ENCODE data around the gene STMN3. TPM values are rescaled to one million over a fixed set of nuclear protein-coding genes. Genes with fewer than 3 reads are reported as not detected.

The STMN3 gene
- total RNA-seq, 1 experiment from 2014 or later: 65.6 TPM

DNA sequence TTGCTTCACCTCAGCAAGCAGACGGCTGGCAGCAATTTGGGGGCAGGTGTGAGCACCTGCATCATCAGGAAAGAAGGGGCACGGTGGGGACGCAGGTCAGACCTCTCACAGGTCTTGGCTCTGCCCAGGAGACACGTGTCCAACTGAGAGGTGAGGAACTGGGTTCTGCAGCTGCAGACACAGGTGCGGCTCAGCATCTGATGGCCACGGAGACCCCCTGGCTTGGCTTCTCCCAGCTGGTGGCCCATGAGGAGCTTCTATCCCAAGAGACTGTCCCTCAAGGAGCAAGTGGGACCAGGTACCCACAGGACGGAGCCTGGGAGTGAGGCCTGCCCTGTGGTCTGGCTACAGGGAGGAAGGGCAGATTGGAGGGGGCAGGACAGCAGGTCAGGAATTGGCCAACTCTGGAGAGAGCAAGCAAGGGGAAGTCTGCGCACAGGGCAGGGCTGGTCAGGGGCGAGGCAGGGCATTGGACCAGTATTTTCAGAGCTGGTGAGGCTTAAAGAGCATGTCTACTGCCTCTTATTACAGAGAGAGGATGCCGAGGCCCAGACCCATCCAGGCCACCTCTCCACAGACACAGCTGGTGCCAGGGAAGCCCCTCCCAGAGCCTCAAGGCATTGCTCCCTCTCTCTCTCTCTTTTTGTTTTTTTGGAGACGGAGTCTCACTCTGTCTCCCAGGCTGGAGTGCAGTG, 4.2 kb downstream of the STMN3 start:
- no peak for DNase-seq (ENCODE audit: low spot score)
- H3K27me3 Mint-ChIP-seq (ENCODE audit: low read depth): peaks cover 3% of the 10 kb centered on the region; the same call in 1 of the 2 replicates
- ChIA-PET CTCF (no interaction called here), POLR2A (no interaction called here)
- no peak overlapping the region for H3K4me3 Mint-ChIP-seq
- peaks cover 8% of the 10 kb centered on the region for H3K4me1 Mint-ChIP-seq
- TF ChIP-seq, protein P1, sequence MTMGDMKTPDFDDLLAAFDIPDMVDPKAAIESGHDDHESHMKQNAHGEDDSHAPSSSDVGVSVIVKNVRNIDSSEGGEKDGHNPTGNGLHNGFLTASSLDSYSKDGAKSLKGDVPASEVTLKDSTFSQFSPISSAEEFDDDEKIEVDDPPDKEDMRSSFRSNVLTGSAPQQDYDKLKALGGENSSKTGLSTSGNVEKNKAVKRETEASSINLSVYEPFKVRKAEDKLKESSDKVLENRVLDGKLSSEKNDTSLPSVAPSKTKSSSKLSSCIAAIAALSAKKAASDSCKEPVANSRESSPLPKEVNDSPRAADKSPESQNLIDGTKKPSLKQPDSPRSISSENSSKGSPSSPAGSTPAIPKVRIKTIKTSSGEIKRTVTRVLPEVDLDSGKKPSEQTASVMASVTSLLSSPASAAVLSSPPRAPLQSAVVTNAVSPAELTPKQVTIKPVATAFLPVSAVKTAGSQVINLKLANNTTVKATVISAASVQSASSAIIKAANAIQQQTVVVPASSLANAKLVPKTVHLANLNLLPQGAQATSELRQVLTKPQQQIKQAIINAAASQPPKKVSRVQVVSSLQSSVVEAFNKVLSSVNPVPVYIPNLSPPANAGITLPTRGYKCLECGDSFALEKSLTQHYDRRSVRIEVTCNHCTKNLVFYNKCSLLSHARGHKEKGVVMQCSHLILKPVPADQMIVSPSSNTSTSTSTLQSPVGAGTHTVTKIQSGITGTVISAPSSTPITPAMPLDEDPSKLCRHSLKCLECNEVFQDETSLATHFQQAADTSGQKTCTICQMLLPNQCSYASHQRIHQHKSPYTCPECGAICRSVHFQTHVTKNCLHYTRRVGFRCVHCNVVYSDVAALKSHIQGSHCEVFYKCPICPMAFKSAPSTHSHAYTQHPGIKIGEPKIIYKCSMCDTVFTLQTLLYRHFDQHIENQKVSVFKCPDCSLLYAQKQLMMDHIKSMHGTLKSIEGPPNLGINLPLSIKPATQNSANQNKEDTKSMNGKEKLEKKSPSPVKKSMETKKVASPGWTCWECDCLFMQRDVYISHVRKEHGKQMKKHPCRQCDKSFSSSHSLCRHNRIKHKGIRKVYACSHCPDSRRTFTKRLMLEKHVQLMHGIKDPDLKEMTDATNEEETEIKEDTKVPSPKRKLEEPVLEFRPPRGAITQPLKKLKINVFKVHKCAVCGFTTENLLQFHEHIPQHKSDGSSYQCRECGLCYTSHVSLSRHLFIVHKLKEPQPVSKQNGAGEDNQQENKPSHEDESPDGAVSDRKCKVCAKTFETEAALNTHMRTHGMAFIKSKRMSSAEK (CRISPR knock-in tag; IDR thresholded peaks at IDR 0.05; ENCODE audit: borderline replicate concordance): no peak
- TF ChIP-seq, protein P2, sequence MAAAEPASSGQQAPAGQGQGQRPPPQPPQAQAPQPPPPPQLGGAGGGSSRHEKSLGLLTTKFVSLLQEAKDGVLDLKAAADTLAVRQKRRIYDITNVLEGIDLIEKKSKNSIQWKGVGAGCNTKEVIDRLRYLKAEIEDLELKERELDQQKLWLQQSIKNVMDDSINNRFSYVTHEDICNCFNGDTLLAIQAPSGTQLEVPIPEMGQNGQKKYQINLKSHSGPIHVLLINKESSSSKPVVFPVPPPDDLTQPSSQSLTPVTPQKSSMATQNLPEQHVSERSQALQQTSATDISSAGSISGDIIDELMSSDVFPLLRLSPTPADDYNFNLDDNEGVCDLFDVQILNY (CRISPR knock-in tag; IDR thresholded peaks at IDR 0.05): no peak
- TF ChIP-seq KAT7 (CRISPR knock-in tag; IDR thresholded peaks at IDR 0.05; ENCODE audit: borderline replicate concordance) (no peak), GABPB1 (CRISPR knock-in tag; IDR thresholded peaks at IDR 0.05) (no peak), FOXP1 (CRISPR knock-in tag; IDR thresholded peaks at IDR 0.05; ENCODE audit: borderline replicate concordance) (no peak), ZNF232 (CRISPR knock-in tag; IDR thresholded peaks at IDR 0.05) (no peak), ZBTB21 (CRISPR knock-in tag; IDR thresholded peaks at IDR 0.05; ENCODE audit: borderline replicate concordance) (no peak), SMAD3 (CRISPR knock-in tag; IDR thresholded peaks at IDR 0.05; ENCODE audit: borderline replicate concordance) (no peak), PRRX2 (CRISPR knock-in tag; IDR thresholded peaks at IDR 0.05) (no peak)
- TF ChIP-seq, protein P3, sequence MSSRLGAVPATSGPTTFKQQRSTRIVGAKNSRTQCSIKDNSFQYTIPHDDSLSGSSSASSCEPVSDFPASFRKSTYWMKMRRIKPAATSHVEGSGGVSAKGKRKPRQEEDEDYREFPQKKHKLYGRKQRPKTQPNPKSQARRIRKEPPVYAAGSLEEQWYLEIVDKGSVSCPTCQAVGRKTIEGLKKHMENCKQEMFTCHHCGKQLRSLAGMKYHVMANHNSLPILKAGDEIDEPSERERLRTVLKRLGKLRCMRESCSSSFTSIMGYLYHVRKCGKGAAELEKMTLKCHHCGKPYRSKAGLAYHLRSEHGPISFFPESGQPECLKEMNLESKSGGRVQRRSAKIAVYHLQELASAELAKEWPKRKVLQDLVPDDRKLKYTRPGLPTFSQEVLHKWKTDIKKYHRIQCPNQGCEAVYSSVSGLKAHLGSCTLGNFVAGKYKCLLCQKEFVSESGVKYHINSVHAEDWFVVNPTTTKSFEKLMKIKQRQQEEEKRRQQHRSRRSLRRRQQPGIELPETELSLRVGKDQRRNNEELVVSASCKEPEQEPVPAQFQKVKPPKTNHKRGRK (CRISPR knock-in tag; IDR thresholded peaks at IDR 0.05; ENCODE audit: borderline replicate concordance): no peak
- TF ChIP-seq, protein P4, sequence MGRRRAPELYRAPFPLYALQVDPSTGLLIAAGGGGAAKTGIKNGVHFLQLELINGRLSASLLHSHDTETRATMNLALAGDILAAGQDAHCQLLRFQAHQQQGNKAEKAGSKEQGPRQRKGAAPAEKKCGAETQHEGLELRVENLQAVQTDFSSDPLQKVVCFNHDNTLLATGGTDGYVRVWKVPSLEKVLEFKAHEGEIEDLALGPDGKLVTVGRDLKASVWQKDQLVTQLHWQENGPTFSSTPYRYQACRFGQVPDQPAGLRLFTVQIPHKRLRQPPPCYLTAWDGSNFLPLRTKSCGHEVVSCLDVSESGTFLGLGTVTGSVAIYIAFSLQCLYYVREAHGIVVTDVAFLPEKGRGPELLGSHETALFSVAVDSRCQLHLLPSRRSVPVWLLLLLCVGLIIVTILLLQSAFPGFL (CRISPR knock-in tag; IDR thresholded peaks at IDR 0.05; ENCODE audit: borderline replicate concordance): no peak
- TF ChIP-seq, protein P5, sequence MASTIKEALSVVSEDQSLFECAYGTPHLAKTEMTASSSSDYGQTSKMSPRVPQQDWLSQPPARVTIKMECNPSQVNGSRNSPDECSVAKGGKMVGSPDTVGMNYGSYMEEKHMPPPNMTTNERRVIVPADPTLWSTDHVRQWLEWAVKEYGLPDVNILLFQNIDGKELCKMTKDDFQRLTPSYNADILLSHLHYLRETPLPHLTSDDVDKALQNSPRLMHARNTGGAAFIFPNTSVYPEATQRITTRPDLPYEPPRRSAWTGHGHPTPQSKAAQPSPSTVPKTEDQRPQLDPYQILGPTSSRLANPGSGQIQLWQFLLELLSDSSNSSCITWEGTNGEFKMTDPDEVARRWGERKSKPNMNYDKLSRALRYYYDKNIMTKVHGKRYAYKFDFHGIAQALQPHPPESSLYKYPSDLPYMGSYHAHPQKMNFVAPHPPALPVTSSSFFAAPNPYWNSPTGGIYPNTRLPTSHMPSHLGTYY (CRISPR knock-in tag; IDR thresholded peaks at IDR 0.05): no peak
- TF ChIP-seq, protein P6, sequence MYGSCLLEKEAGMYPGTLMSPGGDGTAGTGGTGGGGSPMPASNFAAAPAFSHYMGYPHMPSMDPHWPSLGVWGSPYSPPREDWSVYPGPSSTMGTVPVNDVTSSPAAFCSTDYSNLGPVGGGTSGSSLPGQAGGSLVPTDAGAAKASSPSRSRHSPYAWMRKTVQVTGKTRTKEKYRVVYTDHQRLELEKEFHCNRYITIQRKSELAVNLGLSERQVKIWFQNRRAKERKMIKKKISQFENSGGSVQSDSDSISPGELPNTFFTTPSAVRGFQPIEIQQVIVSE (CRISPR knock-in tag; IDR thresholded peaks at IDR 0.05; ENCODE audit: borderline replicate concordance): no peak
- ATAC-seq: no peak
- peak overlapping the region; percentile 47; the same call in 1 of the 2 replicates for H3K27ac Mint-ChIP-seq
- H3K36me3 Mint-ChIP-seq: no peaks in the 10 kb centered on the region
- no peaks in the 10 kb centered on the region for H3K9me3 Mint-ChIP-seq

DNA sequence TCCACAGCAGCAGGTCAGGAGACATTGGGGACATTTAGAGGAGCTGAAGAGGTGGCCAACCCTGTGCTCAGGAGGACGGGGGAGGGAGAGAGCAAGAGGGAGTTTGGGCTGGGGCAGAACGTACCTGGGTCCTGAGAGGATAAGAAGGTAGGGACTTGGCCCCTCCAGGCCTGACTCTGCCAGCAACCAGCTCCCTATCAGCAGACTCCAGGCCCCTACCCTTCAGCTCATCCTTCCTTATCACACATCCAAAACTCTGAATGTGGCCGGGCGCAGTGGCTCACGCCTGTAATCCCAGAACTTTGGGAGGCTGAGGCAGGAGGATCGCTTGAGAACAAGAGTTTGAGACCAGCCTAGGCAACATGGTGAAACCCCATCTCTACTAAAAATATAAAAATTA, 5.0 kb downstream of the STMN3 start:
- Mint-ChIP-seq H3K4me1 (peaks cover 6% of the 10 kb centered on the region), H3K36me3 (no peaks in the 10 kb centered on the region), H3K9me3 (no peaks in the 10 kb centered on the region), H3K27me3 (ENCODE audit: low read depth) (peaks cover 3% of the 10 kb centered on the region; the same call in 1 of the 2 replicates), H3K4me3 (no peak overlapping the region), H3K27ac (no peak overlapping the region)
- TF ChIP-seq, protein P7, sequence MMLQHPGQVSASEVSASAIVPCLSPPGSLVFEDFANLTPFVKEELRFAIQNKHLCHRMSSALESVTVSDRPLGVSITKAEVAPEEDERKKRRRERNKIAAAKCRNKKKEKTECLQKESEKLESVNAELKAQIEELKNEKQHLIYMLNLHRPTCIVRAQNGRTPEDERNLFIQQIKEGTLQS (CRISPR knock-in tag; conservative IDR thresholded peaks at IDR 0.05): no peak
- TF ChIP-seq TCF7 (CRISPR knock-in tag; IDR thresholded peaks at IDR 0.05; ENCODE audit: low read depth): no peak
- TF ChIP-seq, protein P6 (CRISPR knock-in tag; IDR thresholded peaks at IDR 0.05; ENCODE audit: borderline replicate concordance): no peak
- DNase-seq (ENCODE audit: low spot score) (no peak), ATAC-seq (no peak)
- CTCF ChIA-PET: interaction anchor here (2.1 kb wide), 1 partner anchor 110 kb away, joined by 6 read pairs; the partner anchor contains the start of gene PTK6
- POLR2A ChIA-PET: no interaction called here

Data from WTC11 (cell line).